ENCODE results near the gene GALNT18. TPM values are rescaled to one million over a fixed set of nuclear protein-coding genes. Genes with fewer than 3 reads are reported as not detected.
A peak's percentile ranks its signal among the peaks of the same experiment; 100 is the strongest.

GALNT18 gene
- total and polyA plus RNA-seq, 2 donors (not counting 3 experiments of a cell fraction or from before 2014, with no cell fraction given) = 0.17 to 0.18 TPM

- no TSS peak for BruUV-seq (replicated peaks)
- peak; percentile 14 for DNase-seq (ENCODE audit: low read depth, low spot score)
- dilution Hi-C loops (cut with MboI; ENCODE audit: extremely low pct_ligation_motif_present, low sequenced_read_pairs) = no loop called here
Observed at GRCh38 chr11:11381471-11382105, 240.2 kb downstream of the GALNT18 start.

More at GRCh38 chr11:11381471-11382105, 240.2 kb downstream of the GALNT18 start:
- Histone ChIP-seq H3K79me2 (ENCODE audit: control insufficient read depth, insufficient read depth, low read length) (no peaks in the 10 kb centered on the region), H3K9ac (replicated peaks; ENCODE audit: extremely low read depth, insufficient read depth, low read length) (no peak overlapping the region), H4K20me1 (replicated peaks; ENCODE audit: control insufficient read depth, extremely low read depth, insufficient read depth, low read length) (no peaks in the 10 kb centered on the region), H3K27ac (ENCODE audit: insufficient read depth, low read depth, low read length) (no peak overlapping the region), H3K4me2 (ENCODE audit: insufficient read depth, low read length) (no peak overlapping the region), H3K4me1 (ENCODE audit: control insufficient read depth, extremely low read depth, insufficient read depth, low read length) (no peaks in the 10 kb centered on the region), H3K27me3 (ENCODE audit: control insufficient read depth in 2 of 2, insufficient read depth in 2 of 2, low read length in 2 of 2) (no peaks in the 10 kb centered on the region), H2AFZ (ENCODE audit: low read depth, low read length) (no peak overlapping the region), H3K36me3 (ENCODE audit: control insufficient read depth in 2 of 2, extremely low read depth in 1 of 2, insufficient read depth in 2 of 2, low read length in 2 of 2) (no peaks in the 10 kb centered on the region), H3K9me3 (replicated peaks; ENCODE audit: control insufficient read depth, insufficient read depth, low read length) (no peaks in the 10 kb centered on the region), H3K4me3 (replicated peaks in 1 of 3; ENCODE audit: insufficient read depth in 1 of 3, low read depth in 1 of 3, low read length in 3 of 3) (no peak overlapping the region), H3K9me1 (replicated peaks; ENCODE audit: control insufficient read depth, extremely low read depth, insufficient read depth, low read length) (no peaks in the 10 kb centered on the region)
- ChIA-PET CTCF (interaction anchor here (1.1 kb wide), 1 partner anchor 21 kb away, joined by 3 read pairs; no protein-coding TSS in a partner anchor), POLR2A (no interaction called here)
- TF ChIP-seq CTCF (IDR thresholded peaks at IDR 0.05; ENCODE audit: extremely low read depth in 1 of 2, insufficient read depth in 1 of 2, low read depth in 1 of 2, low read length in 2 of 2) (no peak), POLR2A (IDR thresholded peaks at IDR 0.05; ENCODE audit: low read depth, low read length) (no peak), POLR2AphosphoS5 (IDR thresholded peaks at IDR 0.05; ENCODE audit: insufficient read depth, low read depth, low read length) (no peak), JUN (IDR thresholded peaks at IDR 0.05; ENCODE audit: borderline replicate concordance, insufficient read depth, insufficient read length, low read depth) (no peak), FOS (IDR thresholded peaks at IDR 0.05; ENCODE audit: borderline replicate concordance, insufficient read depth, low read length) (no peak), EZH2 (IDR thresholded peaks at IDR 0.05; ENCODE audit: borderline replicate concordance, low read depth, low read length, severe bottlenecking) (no peak), MAX (IDR thresholded peaks at IDR 0.05; ENCODE audit: insufficient read depth, insufficient read length) (no peak), GATA2 (IDR thresholded peaks at IDR 0.05; ENCODE audit: insufficient read depth, insufficient read length, low read depth, low read length) (no peak), MYC (IDR thresholded peaks at IDR 0.05; ENCODE audit: low read depth, low read length) (no peak)
- intact Hi-C loops (cut with micrococcal nuclease) = no loop called here
- FAIRE-seq = no peak

All from endothelial cell of umbilical vein (primary cell).